IMR-90 (cell line): Measurements from ENCODE around the gene GRID1. TPM values are rescaled to one million over a fixed set of nuclear protein-coding genes. Genes with fewer than 3 reads are reported as not detected.

Experiments used
- ATAC-seq: fragments of 200-7000 bp; cut with Tn5 transposase; 2 replicates; pipeline ENCODE4 v1.9.1; 2020; ENCODE audit warnings: low read depth, mild to moderate bottlenecking, moderate library complexity
- BruUV-seq: library from RNA; stranded (reverse); fragments of 400-500 nt; replicated peaks from 2 replicates; lab custom pipeline; 2021; lab: Mats Ljungman, UMichigan
- CTCF ChIA-PET: fragments of 300-600 bp; formaldehyde crosslinking; extraction: SDS; loops from one replicate; lab custom pipeline; 2021; ENCODE audit warnings: antibody characterized with exemption; lab: Yijun Ruan, JAX
- POLR2A ChIA-PET: fragments of 300-600 bp; sonication (Branson Sonifier 250); formaldehyde crosslinking; loops from one replicate; lab custom pipeline; 2022; ENCODE audit warnings: antibody characterized with exemption; ENCODE audit not compliant: unreplicated experiment; lab: Charles Lee
- DNase-seq: peaks from one replicate; pipeline ENCODE4 v3.0.0; 2013
- H2AFZ ChIP-seq: replicated peaks from 2 replicates; pipeline ENCODE3; 2013; ENCODE audit warnings: low read length, mild to moderate bottlenecking; ENCODE audit not compliant: poor library complexity
- H2AK5ac ChIP-seq: 2 replicates; pipeline ENCODE4 v1.6.1; 2013; ENCODE audit warnings: low read depth, low read length, inconsistent platforms
- H2AK9ac ChIP-seq: replicated peaks from 2 replicates; pipeline ENCODE3; 2013; ENCODE audit warnings: mild to moderate bottlenecking, low read depth, low read length, moderate library complexity; ENCODE audit not compliant: poor library complexity
- H2BK120ac ChIP-seq: 2 replicates; pipeline ENCODE4 v1.6.1; 2013; ENCODE audit warnings: low read depth, low read length, inconsistent platforms
- H2BK15ac ChIP-seq: 3 replicates; pipeline ENCODE4 v1.6.1; 2013; ENCODE audit warnings: low read depth, low read length, inconsistent platforms
- H2BK20ac ChIP-seq: 2 replicates; pipeline ENCODE4 v1.6.1; 2013; ENCODE audit warnings: low read depth, mild to moderate bottlenecking, inconsistent platforms, low read length, moderate library complexity
- H2BK5ac ChIP-seq: 2 replicates; pipeline ENCODE4 v1.6.1; 2013; ENCODE audit warnings: mild to moderate bottlenecking, low read depth, low read length, inconsistent platforms; ENCODE audit not compliant: poor library complexity, severe bottlenecking
- H3K14ac ChIP-seq: replicated peaks from 2 replicates; pipeline ENCODE4 v1.6.1; 2013; ENCODE audit warnings: low read depth, low read length, inconsistent platforms
- H3K18ac ChIP-seq: 2 replicates; pipeline ENCODE4 v1.6.1; 2013; ENCODE audit warnings: low read depth, low read length, control low read depth
- H3K23ac ChIP-seq: 2 replicates; pipeline ENCODE4 v1.6.1; 2013; ENCODE audit warnings: low read depth, low read length, inconsistent platforms
- H3K27ac ChIP-seq: 2 replicates; pipeline ENCODE4 v1.5.1; 2013; ENCODE audit warnings: mild to moderate bottlenecking, control low read depth, low read length; ENCODE audit not compliant: insufficient read depth
- H3K27me3 ChIP-seq: 2 replicates; pipeline ENCODE4 v1.6.1; 2013; ENCODE audit warnings: low read length; ENCODE audit not compliant: control insufficient read depth, insufficient read depth
- H3K36me3 ChIP-seq: 2 replicates; pipeline ENCODE4 v1.6.1; 2013; ENCODE audit warnings: low read length, mixed read lengths; ENCODE audit not compliant: control insufficient read depth, insufficient read depth
- H3K4ac ChIP-seq: 2 replicates; pipeline ENCODE4 v1.6.1; 2013; ENCODE audit warnings: low read depth, low read length, inconsistent platforms
- H3K4me1 ChIP-seq: 2 replicates; pipeline ENCODE4 v1.6.1; 2013; ENCODE audit warnings: low read length, mixed read lengths; ENCODE audit not compliant: control insufficient read depth, insufficient read depth
- H3K4me2 ChIP-seq: 2 replicates; pipeline ENCODE4 v1.6.1; 2013; ENCODE audit warnings: low read depth, mild to moderate bottlenecking, control low read depth, low read length, moderate library complexity
- H3K4me3 ChIP-seq: 2 replicates; pipeline ENCODE4 v1.5.1; 2013; ENCODE audit warnings: low read depth, mild to moderate bottlenecking, control low read depth, low read length, moderate library complexity; ENCODE audit not compliant: insufficient read depth
- H3K56ac ChIP-seq: 2 replicates; pipeline ENCODE4 v1.6.1; 2013; ENCODE audit warnings: low read length, inconsistent platforms; ENCODE audit not compliant: insufficient read depth; ENCODE audit errors: extremely low read depth
- H3K79me1 ChIP-seq, 2 experiments: 2 replicates each; pipeline ENCODE4 v1.6.1; 2013; ENCODE audit warnings: low read length in 2 of 2, inconsistent platforms in 1 of 2, low read depth in 1 of 2
- H3K9ac ChIP-seq: 2 replicates; pipeline ENCODE4 v1.6.1; 2013; ENCODE audit warnings: low read depth, low read length, control low read depth
- H3K9me1 ChIP-seq: 2 replicates; pipeline ENCODE4 v1.6.1; 2013; ENCODE audit warnings: low read length, inconsistent platforms; ENCODE audit not compliant: insufficient read depth
- H3K9me3 ChIP-seq: 2 replicates; pipeline ENCODE4 v1.6.1; 2013; ENCODE audit warnings: low read length; ENCODE audit not compliant: control insufficient read depth, insufficient read depth
- H4K20me1 ChIP-seq: 2 replicates; pipeline ENCODE4 v1.6.1; 2013; ENCODE audit warnings: low read length, inconsistent platforms; ENCODE audit not compliant: insufficient read depth
- H4K5ac ChIP-seq: 2 replicates; pipeline ENCODE4 v1.6.1; 2013; ENCODE audit warnings: mild to moderate bottlenecking, low read depth, low read length, control low read depth
- H4K8ac ChIP-seq, 2 experiments: 2 replicates each; pipeline ENCODE4 v1.6.1; 2013; ENCODE audit warnings: low read depth in 2 of 2, low read length in 2 of 2, control low read depth in 1 of 2, inconsistent platforms in 1 of 2
- H4K91ac ChIP-seq: 2 replicates; pipeline ENCODE4 v1.6.1; 2013; ENCODE audit warnings: low read depth, low read length, inconsistent platforms; ENCODE audit not compliant: insufficient read depth
- CEBPB ChIP-seq: IDR thresholded peaks from 2 replicates; pipeline ENCODE4 v1.6.1; 2012; ENCODE audit warnings: low read depth, low read length, improper control_type of control experiment
- CTCF ChIP-seq: conservative IDR thresholded peaks from 2 replicates; pipeline ENCODE4 v1.5.1; 2012; ENCODE audit warnings: mild to moderate bottlenecking, low read depth, low read length, improper control_type of control experiment
- ELK1 ChIP-seq: fragments of 150-350 bp; IDR thresholded peaks from 2 replicates; pipeline ENCODE4 v1.6.1; 2016; ENCODE audit warnings: low read depth, mild to moderate bottlenecking, low read length, moderate library complexity, borderline replicate concordance
- MXI1 ChIP-seq: IDR thresholded peaks from 2 replicates; pipeline ENCODE4 v1.6.1; 2012; ENCODE audit warnings: low read depth, mild to moderate bottlenecking, low read length, moderate library complexity, borderline replicate concordance
- WGBS, 2 experiments: methylation state at CpG; one replicate each; pipeline versions ENCODE4 v1.1.5 to v1.1.7; 2013; ENCODE audit warnings: missing lambda C conversion rate in 2 of 2; ENCODE audit not compliant: insufficient read length in 1 of 2; ENCODE audit errors: extremely low coverage in 2 of 2; 5-methylcytosine and 5-hydroxymethylcytosine counted together
- dilution Hi-C: fragments of 300-500 bp; cut with HindIII; formaldehyde crosslinking; loops from one replicate; pipeline ENCODE4 v1.14.3; 2018; ENCODE audit warnings: low sequenced_read_pairs; ENCODE audit not compliant: unreplicated experiment
- in situ Hi-C: fragments of 300-500 bp; cut with MboI; formaldehyde crosslinking; loops from 3 replicates; pipeline ENCODE4 v1.14.3; 2019; ENCODE audit warnings: low sequenced_read_pairs, inconsistent platforms, mixed read lengths
- intact Hi-C: fragments of 100-400 bp; cut with micrococcal nuclease; formaldehyde crosslinking; loops from 2 replicates; pipeline ENCODE4 v1.10.0; 2022
- polyA plus RNA-seq, 3 experiments: library from polyadenylated mRNA; depleted of rRNA; stranded (reverse); fragments of >200 nt; gene quantifications; 2 replicates each; pipeline ENCODE4 v1.2.3, GENCODE V29; 2012; ENCODE audit warnings: low replicate concordance in 1 of 3
- total RNA-seq: library from RNA; depleted of rRNA; stranded (reverse); fragments of >200 nt; gene quantifications from 2 replicates; pipeline ENCODE4 v1.2.3, GENCODE V29; 2012

Gene GRID1
- total and polyA plus RNA-seq, 2 of the 4 experiments (the other 2 are of a cell fraction) = not detected

- BruUV-seq = no TSS peak
- Histone ChIP-seq H2BK15ac (no peak overlapping the region), H3K36me3 (no peaks in the 10 kb centered on the region), H4K91ac (no peak overlapping the region), H3K4ac (no peak overlapping the region), H3K56ac (no peak overlapping the region), H3K27ac (no peak overlapping the region), H3K9me3 (no peaks in the 10 kb centered on the region), H2BK5ac (no peak overlapping the region), H2BK20ac (no peak overlapping the region), H3K14ac (no peak overlapping the region), H2AFZ (no peak overlapping the region), H3K4me3 (no peak overlapping the region), H3K4me2 (no peak overlapping the region), H2AK5ac (no peak overlapping the region), H2BK120ac (no peak overlapping the region), H3K23ac (no peak overlapping the region), H2AK9ac (no peak overlapping the region), H3K79me1 (no peaks in the 10 kb centered on the region), H4K8ac (no peak overlapping the region), H3K27me3 (no peaks in the 10 kb centered on the region), H3K9me1 (no peaks in the 10 kb centered on the region), H3K18ac (no peak overlapping the region), H3K4me1 (no peaks in the 10 kb centered on the region), H4K20me1 (no peaks in the 10 kb centered on the region), H4K5ac (no peak overlapping the region), H3K9ac (no peak overlapping the region)
- dilution Hi-C loops (no loop called here), in situ Hi-C loops (no loop called here), intact Hi-C loops (no loop called here)
- DNase-seq (no peak), ATAC-seq (no peak)
- ChIA-PET CTCF (no interaction called here), POLR2A (interaction anchor here (0.6 kb wide), 1 partner anchor 15 kb away, joined by 3 read pairs; no protein-coding TSS in a partner anchor)
- TF ChIP-seq ELK1 = no peak
- no peak for TF ChIP-seq MXI1
- no peak for TF ChIP-seq CTCF
- TF ChIP-seq CEBPB = no peak
- WGBS, 2 experiments = no CpG with 5 or more reads among the region's 10 CpGs
These were observed 298.2 kb downstream of the GRID1 start for GRCh38 chr10:86068231-86069054.
